NB4 (cell line): ENCODE results near the gene MNX1.

Source experiments
- MYC ChIP-seq: IDR thresholded peaks from 2 replicates; pipeline ENCODE4 v1.6.1; 2011; ENCODE audit warnings: low read depth, low read length
- POLR2A ChIP-seq: IDR thresholded peaks from 2 replicates; pipeline ENCODE4 v1.6.1; 2011; ENCODE audit warnings: mild to moderate bottlenecking; ENCODE audit not compliant: insufficient read length; ENCODE audit errors: extremely low read depth
- TF ChIP-seq, protein P1 (sequence below): IDR thresholded peaks from one replicate; pipeline ENCODE4 v1.5.1; 2012; ENCODE audit warnings: low read depth, low read length
- TF ChIP-seq, protein P2 (sequence below): IDR thresholded peaks from 2 replicates; pipeline ENCODE4 v1.6.1; 2011; ENCODE audit warnings: low read depth, low read length

DNA sequence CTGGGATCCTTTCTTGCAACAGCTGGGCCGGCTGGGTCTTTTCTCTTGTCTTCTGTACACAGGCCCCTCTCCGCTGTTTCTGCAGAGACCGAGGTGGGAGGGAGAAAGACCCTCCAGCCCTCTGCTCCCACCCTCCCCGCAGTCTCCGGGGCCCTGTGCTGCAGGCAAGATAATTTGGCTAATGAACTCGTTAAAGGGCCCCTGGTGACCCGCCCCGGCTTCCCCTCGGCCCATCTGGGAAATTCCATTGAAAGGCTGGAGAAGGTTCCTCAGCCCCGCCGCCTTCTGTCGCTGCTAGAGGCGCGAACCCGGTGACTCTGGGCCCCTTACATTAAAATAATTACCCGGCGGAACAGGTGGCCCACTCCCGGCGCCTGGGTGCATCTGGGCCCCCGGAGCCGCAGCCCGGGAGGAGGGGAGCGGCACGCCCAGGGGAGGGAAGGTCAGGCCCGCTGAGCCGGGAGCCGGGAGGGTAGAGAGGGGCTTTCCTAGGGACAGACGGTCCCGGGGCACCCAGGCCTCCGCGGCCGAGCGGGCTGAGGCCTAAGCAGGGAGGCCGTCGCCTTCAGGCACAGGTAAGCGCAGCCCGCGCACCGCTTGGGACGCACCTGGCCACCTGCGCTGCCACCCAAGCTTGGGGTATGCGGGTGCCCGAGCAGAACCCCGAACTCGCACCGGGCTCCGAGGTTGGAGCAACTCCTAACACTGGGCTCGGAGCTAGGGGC is 7.3 kb upstream of the MNX1 start:
- TF ChIP-seq, protein P1, sequence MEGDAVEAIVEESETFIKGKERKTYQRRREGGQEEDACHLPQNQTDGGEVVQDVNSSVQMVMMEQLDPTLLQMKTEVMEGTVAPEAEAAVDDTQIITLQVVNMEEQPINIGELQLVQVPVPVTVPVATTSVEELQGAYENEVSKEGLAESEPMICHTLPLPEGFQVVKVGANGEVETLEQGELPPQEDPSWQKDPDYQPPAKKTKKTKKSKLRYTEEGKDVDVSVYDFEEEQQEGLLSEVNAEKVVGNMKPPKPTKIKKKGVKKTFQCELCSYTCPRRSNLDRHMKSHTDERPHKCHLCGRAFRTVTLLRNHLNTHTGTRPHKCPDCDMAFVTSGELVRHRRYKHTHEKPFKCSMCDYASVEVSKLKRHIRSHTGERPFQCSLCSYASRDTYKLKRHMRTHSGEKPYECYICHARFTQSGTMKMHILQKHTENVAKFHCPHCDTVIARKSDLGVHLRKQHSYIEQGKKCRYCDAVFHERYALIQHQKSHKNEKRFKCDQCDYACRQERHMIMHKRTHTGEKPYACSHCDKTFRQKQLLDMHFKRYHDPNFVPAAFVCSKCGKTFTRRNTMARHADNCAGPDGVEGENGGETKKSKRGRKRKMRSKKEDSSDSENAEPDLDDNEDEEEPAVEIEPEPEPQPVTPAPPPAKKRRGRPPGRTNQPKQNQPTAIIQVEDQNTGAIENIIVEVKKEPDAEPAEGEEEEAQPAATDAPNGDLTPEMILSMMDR: no peak
- TF ChIP-seq, protein P2, sequence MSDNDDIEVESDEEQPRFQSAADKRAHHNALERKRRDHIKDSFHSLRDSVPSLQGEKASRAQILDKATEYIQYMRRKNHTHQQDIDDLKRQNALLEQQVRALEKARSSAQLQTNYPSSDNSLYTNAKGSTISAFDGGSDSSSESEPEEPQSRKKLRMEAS: no peak
- TF ChIP-seq POLR2A: no peak
- TF ChIP-seq MYC: no peak
